Kidney capillary endothelial cell (primary cell): Measurements from ENCODE around the gene HSPBP1.
A peak's percentile ranks its signal among the peaks of the same experiment; 100 is the strongest.

Experiments used
- DNase-seq: peaks from one replicate; pipeline ENCODE4 v3.0.0-alpha.2; 2018; ENCODE audit warnings: low spot score

HSPBP1 gene

DNA sequence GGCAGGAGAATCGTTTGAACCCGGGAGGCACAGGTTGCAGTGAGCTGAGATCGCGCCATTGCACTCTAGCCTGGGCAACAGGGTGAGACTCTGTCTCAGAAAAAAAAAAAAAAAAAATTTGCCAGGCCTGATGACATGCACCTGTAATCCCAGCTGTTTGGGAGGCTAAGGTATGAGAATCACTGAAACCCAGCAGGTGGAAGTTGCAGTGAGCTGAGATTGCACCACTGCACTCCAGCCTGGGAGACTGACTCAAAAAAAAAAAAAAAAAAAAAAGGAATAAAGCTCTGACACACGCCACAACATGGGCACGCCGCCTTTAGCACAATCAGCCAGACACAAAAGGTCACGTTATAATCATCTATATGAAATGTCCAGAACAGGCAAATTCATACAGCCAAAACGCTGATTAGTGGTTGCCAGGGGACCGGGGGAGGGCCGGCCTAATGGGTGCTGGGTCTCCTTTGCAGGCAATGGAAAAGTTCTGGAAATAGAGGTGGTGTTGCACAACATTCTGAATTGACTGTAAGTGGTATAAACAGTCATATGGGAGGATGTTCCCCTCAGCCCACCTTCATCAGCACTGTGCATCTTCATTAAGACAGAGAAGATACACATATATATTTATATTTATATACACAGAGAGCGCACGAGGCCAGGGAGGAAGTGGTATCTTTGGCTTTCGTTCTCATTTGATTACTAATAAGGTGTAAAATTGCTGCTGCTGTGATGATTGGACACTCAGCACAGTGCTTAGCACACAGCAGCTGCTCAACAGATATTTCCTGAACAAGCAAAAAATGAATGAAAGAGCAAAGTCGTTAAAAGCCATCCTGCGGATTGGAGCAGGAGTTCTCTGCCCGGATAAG is 3.8 kb downstream of the HSPBP1 start:
- no peak for DNase-seq

DNA sequence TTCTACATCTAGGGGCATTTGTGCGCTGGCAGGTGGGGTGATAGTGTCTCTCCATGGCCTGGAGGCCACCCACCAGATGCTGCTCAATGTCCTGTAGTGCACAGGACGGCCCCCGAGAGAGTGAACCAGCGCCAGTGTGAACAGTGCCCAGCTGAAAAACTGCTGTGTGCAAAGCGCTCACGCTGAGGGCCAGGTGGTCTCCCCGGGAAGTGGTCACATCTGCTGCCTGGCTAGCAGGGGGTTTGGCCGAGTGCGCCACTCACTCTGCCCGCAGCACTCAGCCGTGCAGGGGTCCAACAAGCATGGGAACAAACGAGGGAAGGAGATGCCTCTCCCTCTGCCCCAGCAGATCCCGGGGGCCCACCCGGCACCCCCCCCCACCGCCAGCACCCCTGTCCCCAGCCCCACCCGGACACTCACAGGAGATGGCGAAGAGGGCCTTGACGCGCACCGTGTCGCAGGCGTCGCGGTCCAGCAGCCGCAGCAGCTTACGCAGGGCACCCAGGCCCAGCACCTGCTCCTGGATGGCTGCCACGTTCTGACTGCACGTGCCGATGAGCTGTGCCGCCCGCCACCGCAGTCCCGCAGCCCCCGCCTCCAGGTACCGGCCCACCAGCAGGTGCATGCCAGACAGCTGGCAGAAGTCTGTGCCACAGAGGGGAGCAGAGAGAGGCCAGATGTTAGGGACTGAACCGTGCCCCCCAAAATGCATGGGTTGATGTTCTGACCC is 5.8 kb downstream of the HSPBP1 start:
- no peak for DNase-seq

DNA sequence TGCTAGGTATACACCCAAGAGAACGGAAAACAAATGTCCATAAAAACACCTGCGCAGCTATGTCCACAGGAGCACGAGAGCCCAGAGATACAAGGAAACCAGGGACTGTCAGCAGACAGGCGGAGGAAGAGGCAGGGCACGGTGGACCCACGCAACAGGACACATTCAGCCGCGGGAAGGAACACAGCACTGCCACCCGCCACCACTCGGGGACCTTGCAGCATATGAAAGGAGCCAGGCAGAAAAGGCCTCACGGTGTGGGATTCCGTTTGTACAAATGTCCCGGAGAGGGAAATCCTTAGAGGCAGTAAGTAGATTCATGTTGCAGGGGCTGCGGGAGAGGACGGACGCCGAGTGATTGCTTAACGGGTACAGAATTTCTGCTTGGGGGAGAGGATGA is 7.8 kb downstream of the HSPBP1 start:
- DNase-seq, result no peak

DNA sequence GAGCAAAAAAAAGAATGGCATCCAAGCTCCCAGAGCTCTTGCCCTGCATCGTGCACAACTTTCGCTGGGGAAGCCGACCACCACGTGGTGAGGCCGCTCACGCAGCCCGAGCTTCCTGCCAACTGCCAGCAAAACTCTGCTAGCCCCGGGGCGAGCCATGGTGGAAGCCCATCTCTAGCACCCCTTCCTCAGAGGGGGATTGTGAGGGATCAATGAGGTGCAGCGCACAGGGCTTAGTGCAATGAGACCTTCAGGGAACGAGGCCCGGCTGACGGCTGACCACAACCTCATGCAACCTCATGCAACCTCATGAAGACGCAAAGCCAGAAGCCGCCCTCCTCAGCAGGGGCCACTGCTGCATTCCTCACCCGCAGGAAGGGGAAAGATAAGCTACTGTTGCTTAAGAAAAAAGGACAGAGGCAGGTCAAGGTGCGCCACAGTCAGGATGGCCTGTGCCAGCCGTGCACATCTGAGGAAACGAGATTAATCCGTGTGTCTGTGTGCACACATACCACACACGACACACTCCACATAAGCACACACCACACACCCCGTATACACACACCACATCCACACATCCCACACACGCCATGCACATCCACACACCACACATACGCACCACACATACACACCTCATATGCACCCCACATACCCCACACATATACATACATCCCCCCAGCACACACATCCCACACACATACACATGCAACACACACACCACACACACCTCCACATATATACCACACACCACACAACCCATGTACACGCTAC is 9.6 kb downstream of the HSPBP1 start:
- no peak for DNase-seq

DNA sequence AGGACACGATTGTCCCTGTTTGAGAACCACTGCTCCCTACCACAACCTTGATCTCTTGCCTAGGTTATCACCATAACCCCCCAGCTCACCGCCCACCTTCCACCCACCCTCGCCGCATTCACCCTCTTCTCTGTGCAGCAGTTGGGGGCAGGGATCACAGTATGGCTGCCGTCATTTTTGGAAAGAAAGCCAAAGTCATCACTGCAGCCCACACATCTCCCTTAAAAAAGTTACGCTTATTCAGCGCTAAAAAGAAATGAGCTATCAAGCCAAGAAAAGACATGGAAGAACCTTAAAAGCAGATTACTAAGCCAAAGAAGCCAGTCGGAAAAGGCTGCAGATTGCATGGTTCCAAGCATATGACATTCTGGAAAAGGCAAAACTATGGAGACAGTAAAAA is 10.6 kb downstream of the HSPBP1 start:
- DNase-seq, result no peak

DNA sequence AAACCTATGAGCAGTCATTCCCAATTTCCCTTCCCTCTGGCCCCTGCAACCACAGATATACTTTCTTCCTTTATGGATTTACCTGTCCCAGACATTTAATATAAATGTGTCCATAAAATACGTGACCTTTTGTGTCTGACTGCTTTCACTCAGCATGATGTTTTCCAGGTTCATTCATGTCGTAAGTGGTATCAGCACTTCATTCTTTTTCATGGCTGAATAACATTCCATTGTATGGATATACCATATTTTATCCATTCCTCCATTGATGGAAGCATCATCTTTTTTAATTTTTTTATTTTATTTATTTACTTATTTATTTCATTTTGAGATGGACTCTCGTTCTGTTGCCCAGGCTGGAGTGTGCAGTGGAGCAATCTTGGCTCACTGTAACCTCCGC is 13.1 kb downstream of the HSPBP1 start:
- DNase-seq, result no peak

DNA sequence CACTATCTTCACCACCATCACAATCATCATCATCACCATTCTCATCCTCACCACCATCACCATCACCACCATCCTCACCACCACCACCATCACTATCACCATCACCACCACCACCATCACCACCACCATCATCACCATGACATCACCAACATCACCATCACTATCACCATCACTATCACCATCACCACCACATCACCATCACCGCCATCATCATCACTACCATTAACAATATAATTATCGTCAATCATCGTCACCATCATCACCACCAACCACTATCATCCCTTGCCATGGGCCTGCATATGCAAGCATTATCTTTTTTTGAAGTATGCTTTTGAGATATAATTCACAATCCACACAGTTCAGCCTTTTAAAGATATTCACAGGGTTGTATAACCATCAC is 13.5 kb downstream of the HSPBP1 start:
- DNase-seq, result no peak

DNA sequence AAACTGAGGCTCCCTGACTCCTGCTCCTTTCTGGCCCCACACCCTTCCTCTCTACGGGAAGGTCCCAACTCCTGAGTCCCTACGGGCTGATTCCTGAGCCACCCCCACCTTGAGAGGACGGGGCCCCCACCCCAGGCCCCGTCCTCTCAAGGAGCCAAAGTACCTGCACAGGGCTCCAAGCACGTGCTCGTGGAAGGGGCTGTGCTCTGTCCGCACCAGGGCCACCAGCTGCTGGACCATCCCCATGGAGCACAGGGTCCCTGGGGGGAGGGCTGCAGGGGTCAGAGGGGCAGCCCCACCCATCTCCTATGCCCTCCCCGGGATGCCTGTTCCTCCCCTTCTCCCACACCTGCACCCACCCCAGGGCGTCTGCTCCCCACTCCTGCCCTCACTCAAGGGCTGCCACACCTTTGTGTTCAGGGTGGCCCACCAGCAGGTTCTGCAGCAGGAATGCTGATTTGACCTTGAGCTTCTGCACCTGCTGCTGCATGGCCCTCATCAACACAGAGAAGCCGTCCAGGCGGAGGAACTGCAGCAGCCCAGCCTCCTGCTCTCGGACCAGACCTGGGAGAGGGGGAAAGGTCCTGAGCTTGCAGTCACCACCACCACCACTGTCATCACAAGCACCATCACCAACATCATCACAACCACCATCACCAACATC is 14.1 kb downstream of the HSPBP1 start:
- DNase-seq, result no peak

DNA sequence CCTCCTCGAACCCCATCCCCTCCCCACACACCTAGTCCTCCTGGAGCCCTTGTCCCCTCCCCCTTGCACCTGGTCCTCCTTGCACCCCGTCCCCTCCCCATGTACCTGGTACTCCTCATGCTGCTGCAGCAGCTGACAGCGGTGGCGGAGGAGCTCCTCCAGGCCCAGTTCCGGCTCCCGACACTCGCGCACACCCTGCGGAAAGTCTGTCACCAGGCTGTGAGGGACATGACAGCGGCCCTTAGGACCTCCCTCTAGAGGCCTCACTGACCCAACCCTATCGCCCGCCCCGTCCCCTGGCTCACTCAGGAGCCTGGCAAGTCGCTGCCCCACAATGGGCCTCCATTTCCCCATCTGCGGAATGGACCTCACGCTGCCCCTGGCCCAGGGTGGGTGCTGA is 14.7 kb downstream of the HSPBP1 start:
- no peak for DNase-seq

DNA sequence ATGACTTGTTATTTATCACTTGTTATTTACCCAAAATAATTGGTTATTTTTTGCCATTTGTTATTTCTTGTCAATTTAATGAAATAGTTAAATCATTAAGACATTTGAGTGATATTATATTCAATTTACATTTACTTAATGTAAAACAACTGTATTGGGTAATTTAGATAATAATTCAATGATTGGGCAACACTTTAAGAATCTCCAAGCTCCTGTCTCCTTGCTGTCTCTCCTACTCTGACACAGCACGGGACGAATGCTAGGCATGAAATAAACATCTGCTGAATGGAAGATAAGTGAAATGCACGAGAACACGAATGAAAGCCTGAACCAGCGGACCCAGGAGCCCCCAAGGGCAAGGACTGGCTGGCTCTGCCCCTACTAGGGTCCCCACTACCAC is 15.4 kb downstream of the HSPBP1 start:
- no peak for DNase-seq

DNA sequence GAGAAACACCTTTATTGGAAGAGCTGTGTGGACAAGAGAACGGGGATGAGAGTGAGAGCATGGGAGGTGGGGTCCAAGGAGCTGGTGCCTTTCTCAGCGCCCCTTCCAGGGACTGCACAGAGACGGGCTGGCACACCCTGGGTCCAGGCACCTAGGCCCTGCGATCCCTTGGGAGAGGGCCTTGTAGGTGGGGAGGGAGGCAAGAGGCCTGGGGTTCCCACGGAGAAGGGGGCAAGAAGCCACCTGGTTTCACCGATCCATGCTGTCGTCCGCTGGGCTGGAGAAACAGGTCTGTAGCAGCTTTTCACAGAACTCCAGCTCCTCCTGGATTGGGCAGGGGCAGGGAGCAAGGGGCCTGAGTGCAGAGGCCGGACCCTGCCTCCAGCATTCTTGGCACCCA is 17.6 kb downstream of the HSPBP1 start:
- DNase-seq, result no peak

DNA sequence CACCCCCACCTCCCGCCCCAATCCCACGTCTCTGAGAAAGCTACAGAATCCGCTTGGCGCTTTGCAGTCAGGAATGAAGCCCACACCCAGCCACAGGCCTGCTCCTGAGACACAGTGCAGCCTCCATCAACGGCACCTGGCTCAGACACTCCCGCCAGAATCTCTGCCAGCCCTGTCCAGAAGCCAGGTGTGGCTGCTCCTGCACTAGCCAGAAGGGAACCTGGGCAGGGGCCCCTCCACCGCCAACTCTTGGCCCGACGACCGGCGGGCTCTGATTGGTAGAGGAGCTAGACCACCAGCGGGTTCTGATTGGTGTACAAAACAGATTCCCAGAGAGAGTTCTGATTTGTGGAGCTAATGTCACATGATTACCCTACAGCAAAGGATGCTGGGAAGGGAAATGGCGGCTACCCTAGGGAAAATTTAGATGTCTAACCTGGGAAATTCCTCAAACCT is 18.2 kb downstream of the HSPBP1 start:
- no peak for DNase-seq

DNA sequence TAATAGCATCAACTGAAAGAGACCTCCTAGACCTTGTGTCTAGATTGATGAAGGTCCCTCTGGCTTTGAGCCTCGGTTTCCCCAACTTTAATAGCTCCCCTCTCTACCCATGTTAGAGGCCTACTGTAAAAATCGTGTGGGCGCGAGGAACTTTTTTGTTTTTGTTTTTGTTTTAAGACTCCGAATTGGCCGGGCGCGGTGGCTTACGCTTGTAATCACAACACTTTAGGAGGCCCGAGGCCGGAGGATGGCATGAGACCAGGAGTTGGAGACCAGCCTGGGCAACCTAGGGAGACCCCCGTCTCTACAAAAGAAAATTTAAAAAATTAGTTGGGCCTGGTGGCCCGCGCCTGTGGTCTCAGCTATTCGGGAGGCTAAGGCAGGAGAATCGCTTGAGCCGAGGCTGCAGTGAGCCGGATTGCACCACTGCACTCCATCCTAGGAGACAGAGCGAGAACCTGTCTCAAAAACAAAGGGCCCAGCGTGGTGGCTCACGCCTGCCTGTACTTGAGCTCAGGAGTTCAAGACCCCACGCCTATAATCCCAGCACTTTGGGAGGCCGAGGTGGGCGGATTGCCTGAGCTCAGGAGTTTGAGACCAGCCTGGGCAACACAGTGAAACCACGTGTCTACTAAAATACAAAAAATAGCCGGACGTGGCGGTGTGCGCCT is 20.2 kb downstream of the HSPBP1 start:
- no peak for DNase-seq

DNA sequence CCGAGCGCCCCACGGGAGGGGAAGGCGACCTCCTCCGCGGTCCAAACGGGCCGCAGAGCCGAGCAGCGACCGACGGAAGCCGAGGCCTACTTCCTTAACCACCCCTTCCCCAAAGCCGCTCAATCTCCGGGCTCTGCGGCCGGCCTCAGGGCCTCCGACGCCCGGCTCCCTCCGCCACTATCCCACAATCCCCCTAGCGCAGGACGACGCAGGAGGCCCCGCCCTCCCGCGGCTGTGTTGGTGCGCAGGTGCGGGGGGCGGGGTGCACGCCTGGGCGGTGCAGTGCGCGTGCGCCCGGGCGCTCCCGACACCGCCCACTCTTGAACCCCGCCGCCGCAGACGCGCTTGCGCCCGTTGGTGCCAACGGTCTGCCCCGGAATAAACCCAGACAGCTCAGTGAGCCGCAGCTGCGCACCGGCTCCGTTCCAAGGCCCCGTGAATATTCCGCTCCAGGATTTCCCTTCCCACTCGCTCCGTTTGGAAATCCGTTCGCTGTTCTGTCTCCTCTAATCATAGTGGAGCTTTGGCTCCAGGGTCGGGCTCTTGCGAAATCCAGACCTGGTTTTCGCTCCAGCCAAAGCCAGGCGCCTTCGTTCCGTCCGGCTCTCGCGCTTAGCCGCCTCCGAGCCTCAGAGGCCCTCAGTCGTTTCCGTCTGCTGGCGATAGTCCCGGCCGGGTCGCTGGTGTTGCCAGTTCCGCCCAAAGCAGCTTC is 20.9 kb downstream of the HSPBP1 start, which contains the start of gene PPP6R1:
TSS of gene PPP6R1 (minus strand) at position 190 of the 712 bp plus-strand sequence. CDS start 11,914 bp downstream, outside the sequence.
- peak; percentile 100 for DNase-seq

DNA sequence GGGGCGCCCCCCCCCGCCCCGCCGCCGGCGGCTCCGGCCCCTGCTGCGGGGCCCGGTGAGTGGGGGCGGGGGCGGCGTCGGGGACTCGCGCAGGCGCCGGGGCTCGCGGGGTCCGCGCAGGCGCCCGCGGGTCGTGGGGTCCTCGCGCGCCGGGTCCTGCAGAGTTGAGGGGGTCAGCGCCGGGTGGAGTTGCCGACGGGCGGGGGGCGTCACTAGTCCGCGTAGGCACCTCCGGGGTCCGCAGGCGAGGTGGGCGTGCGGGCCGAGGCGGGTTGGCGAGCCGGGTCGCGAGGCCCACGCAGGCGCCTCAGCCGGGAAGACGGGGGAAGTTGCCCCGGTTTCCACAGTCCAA is 21.5 kb downstream of the HSPBP1 start:
- DNase-seq, result no peak

DNA sequence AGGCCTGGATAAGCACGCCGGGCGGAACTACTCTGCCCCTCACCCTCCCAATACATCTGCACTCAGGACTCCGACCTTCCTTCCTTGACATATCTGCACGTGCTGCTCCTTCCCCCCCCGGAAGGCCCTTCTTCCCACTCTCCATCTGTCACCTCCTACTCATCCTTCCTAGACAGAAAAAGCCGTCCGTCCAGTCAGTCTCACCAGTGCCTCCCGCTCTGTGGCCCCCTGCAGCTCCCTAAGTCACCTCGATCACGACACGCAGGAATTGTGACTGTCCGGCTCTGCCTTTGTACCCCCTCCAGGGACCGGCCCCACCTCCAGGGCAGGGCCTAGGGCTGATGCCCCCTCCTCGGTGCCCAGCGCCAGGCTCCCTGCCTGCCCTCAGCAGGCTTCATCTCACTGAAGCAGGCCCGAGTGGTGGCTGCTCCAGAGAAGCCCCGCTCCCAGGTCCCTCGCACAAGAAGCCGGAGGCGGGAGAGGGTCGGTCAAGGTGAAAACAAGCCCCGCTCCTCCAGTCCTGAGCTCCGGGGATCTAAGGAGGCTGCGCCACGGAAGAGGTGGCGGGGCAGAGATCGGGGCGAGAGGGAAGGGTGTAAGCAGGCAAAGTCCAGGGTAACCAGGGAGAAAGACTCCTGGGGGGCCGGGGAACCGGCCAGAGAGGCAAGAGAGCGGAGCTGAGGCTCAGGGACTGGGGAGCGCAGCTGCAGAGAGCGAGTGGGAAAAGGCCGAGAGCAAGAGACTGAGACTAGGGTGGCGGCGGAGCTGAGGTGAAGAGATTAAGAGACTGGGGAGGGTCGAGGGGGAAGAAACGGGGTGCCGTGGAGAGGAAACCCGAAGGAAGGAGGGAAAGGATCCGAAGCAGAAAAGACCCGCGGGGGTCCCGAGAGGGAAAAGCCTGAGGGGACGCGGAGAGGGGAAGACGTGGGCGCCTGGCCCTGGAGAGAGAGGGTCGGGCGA is 22.2 kb downstream of the HSPBP1 start:
- DNase-seq, result no peak

DNA sequence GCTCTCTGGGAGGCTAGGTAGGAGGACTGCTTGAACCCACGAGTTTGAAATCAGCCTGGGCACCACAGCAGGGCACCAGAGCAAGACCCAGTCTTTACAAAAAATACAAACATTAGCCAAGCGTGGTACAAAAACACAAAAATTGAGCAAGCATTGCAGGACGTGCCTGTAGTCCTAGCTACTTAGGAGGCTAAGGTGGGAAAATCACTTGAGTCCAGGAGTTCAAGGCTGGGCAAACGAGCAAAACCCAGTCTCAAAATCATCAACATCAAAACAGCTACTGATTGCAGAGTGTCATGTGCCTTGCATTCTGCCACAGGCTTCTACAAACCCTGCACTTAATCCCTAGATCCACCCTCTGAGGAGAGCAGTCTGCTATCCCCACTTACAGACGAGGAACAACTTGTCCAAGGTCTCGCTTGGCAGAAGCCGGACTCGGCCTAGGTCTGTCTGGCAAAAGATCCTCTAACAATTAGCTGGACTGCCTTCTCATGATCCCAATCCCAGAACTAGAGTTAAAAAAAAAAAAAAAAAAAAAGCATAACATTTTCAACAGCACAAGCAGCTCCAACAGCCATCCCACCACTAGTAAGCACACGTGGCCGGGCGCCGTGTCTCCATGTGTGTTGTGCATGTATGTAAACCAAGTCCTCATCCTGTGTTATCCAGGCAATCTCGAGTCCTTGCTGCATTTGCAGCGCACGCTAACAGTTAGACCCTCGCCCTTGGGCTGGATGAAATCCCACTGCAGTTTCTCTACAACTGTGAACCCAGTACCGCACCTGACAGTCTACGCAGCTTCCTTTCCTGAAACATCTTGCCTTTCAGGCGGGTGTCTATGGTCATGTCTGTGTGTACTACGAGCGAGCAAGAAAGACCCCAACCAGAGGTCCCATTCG is 23.1 kb downstream of the HSPBP1 start:
- no peak for DNase-seq

DNA sequence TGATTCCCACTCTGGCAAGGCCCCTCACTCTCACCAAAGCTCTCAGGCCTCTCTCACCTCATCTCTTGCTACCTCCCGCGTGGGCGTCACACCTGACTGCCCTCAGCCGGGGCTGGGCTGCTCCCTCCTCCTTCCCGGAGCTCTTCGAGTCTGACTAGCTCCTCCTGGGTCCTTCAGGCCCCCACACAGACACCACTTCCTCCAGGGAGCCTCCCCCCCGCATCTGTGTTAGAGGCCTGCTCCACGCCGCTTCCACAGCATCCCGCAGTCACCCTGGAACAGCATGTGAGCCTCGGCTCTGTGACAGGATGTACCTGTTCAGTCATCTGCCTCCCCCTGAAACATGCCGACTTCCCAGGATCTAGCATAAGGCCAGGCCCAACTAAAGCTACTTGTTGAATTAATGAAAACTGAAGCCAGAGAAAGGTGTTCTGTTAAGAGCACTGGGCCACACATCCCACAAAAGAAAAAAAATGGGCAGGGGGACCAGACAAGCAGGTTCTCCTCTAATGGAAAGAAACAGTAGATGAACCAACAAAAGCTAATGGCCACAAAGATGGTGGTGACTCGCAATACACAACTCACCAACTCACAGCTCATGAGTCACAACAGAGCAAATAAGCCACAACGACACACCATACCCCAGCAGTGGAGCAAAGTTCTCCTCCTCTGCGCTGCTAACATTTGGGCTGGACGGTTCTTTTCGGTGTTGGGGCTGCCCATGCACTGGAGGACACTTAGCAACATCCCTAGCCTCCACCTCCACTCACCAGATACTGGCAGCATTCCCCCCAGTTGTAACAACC is 24.1 kb downstream of the HSPBP1 start:
- DNase-seq, result no peak
